Non-pigmented ciliary epithelial cell (primary cell): Measurements from ENCODE around the gene COL8A1.

Experiments used
- DNase-seq: peaks from one replicate; pipeline ENCODE4 v3.0.0-alpha.2; 2010; ENCODE audit warnings: low read depth

Gene COL8A1

GRCh38 chr3:99674086-99674789 is 35.8 kb downstream of the COL8A1 start:
- DNase-seq = no peak

GRCh38 chr3:99678023-99678422 is 39.6 kb downstream of the COL8A1 start:
- peak; percentile 86 for DNase-seq

- DNase-seq = no peak
Observed at GRCh38 chr3:99678896-99679295, 40.5 kb downstream of the COL8A1 start.

GRCh38 chr3:99681512-99681911 is 43.1 kb downstream of the COL8A1 start:
- no peak for DNase-seq

GRCh38 chr3:99681976-99682375 is 43.6 kb downstream of the COL8A1 start:
- no peak for DNase-seq

- DNase-seq = no peak
Observed at GRCh38 chr3:99683465-99683864, 45.1 kb downstream of the COL8A1 start.

- no peak for DNase-seq
Observed at GRCh38 chr3:99683876-99684275, 45.5 kb downstream of the COL8A1 start.

GRCh38 chr3:99684644-99685043 is 46.2 kb downstream of the COL8A1 start:
- DNase-seq = no peak

- no peak for DNase-seq
Observed at GRCh38 chr3:99686469-99686868, 48.1 kb downstream of the COL8A1 start.

- DNase-seq = no peak
Observed at GRCh38 chr3:99686955-99687612, 48.7 kb downstream of the COL8A1 start.

GRCh38 chr3:99690761-99691369 is 52.5 kb downstream of the COL8A1 start:
- no peak for DNase-seq

GRCh38 chr3:99693636-99694035 is 55.2 kb downstream of the COL8A1 start:
- no peak for DNase-seq

GRCh38 chr3:99696497-99696896 is 58.1 kb downstream of the COL8A1 start:
- DNase-seq = no peak

- DNase-seq = no peak
Observed at GRCh38 chr3:99697250-99697649, 58.9 kb downstream of the COL8A1 start.

- DNase-seq = no peak
Observed at GRCh38 chr3:99698932-99699331, 60.5 kb downstream of the COL8A1 start.

- no peak for DNase-seq
Observed at GRCh38 chr3:99699841-99700240, 61.4 kb downstream of the COL8A1 start.

- DNase-seq = peak; percentile 72
Observed at GRCh38 chr3:99700631-99701268, 62.4 kb downstream of the COL8A1 start.

- DNase-seq = no peak
Observed at GRCh38 chr3:99702953-99703943, 64.9 kb downstream of the COL8A1 start.

- DNase-seq = no peak
Observed at GRCh38 chr3:99704417-99704816, 66.0 kb downstream of the COL8A1 start.

- DNase-seq = no peak
Observed at GRCh38 chr3:99706410-99706809, 68.0 kb downstream of the COL8A1 start.

- DNase-seq = no peak
Observed at GRCh38 chr3:99708207-99708745, 69.9 kb downstream of the COL8A1 start.
